ENCODE measurements around the gene MED27. TPM values are rescaled to one million over a fixed set of nuclear protein-coding genes. Genes with fewer than 3 reads are reported as not detected.

The MED27 gene
- total RNA-seq = 10 to 100 TPM; 13.0 to 16.3 (median 14.4) TPM
- long read RNA-seq, donor 1, transcript MED27-201 (8 exons, 1,431 nt) = major isoform, 8 of 12 reads
- long read RNA-seq, donor 1, partial matches to known transcripts = 2 of 12 reads
- long read RNA-seq, donor 1, other reads (novel, unspliced or antisense) = 2 of 12 reads
- long read RNA-seq, donor 2, transcript MED27-201 (8 exons, 1,431 nt) = major isoform, 8 of 12 reads
- long read RNA-seq, donor 2, partial matches to known transcripts = 2 of 12 reads
- long read RNA-seq, donor 2, other reads (novel, unspliced or antisense) = 1 of 12 reads

- Histone ChIP-seq H3K9me3 (no peaks in the 10 kb centered on the region), H3K4me1 (ENCODE audit: low read depth) (peaks cover 15% of the 10 kb centered on the region), H3K36me3 (ENCODE audit: low read depth) (no peaks in the 10 kb centered on the region), H3K4me3 (peak within 1 kb of the TSS; percentile 81)
- peak; percentile 99 for ATAC-seq
- TF ChIP-seq CTCF (IDR thresholded peaks at IDR 0.05) = no peak
- peak; percentile 92 to 98 (median 94) for DNase-seq
- intact Hi-C loops (cut with DNase I, micrococcal nuclease) = no loop called here
Observed at GRCh38 chr9:132079391-132080091, at the start of gene MED27. Gene MED27, minus strand, starts transcription at chr9:132079867. Its CDS starts 23 bp downstream, at chr9:132079844.

- intact Hi-C loops (cut with DNase I, micrococcal nuclease) = no loop called here
- no peak for DNase-seq
- no peak overlapping the region for H3K4me3 ChIP-seq
- H3K36me3 ChIP-seq (ENCODE audit: low read depth) = no peaks in the 10 kb centered on the region
- no peak for TF ChIP-seq CTCF (IDR thresholded peaks at IDR 0.05)
- H3K9me3 ChIP-seq = no peaks in the 10 kb centered on the region
- no peak for ATAC-seq
- no peaks in the 10 kb centered on the region for H3K4me1 ChIP-seq (ENCODE audit: low read depth)
Observed at GRCh38 chr9:132127888-132128534, 48.3 kb upstream of the MED27 start.

- ATAC-seq (no peak), DNase-seq (no peak)
- intact Hi-C loops (cut with DNase I, micrococcal nuclease) = no loop called here
- TF ChIP-seq CTCF (IDR thresholded peaks at IDR 0.05) = no peak
- H3K36me3 ChIP-seq (ENCODE audit: low read depth) = no peaks in the 10 kb centered on the region
- H3K9me3 ChIP-seq = no peaks in the 10 kb centered on the region
- H3K4me1 ChIP-seq (ENCODE audit: low read depth) = no peaks in the 10 kb centered on the region
- H3K4me3 ChIP-seq = no peak overlapping the region
Observed at GRCh38 chr9:132126680-132127236, 47.1 kb upstream of the MED27 start.

- no peak for TF ChIP-seq CTCF (IDR thresholded peaks at IDR 0.05)
- no peak for DNase-seq
- H3K4me3 ChIP-seq = no peak overlapping the region
- H3K9me3 ChIP-seq = no peaks in the 10 kb centered on the region
- intact Hi-C loops (cut with DNase I, micrococcal nuclease) = no loop called here
- ATAC-seq = no peak
- no peaks in the 10 kb centered on the region for H3K36me3 ChIP-seq (ENCODE audit: low read depth)
- H3K4me1 ChIP-seq (ENCODE audit: low read depth) = no peaks in the 10 kb centered on the region
Observed at GRCh38 chr9:132125944-132126679, 46.4 kb upstream of the MED27 start.

GRCh38 chr9:132125361-132125760 is 45.7 kb upstream of the MED27 start:
- ATAC-seq (no peak), DNase-seq (no peak)
- H3K36me3 ChIP-seq (ENCODE audit: low read depth) = no peaks in the 10 kb centered on the region
- no peaks in the 10 kb centered on the region for H3K9me3 ChIP-seq
- H3K4me3 ChIP-seq = no peak overlapping the region
- TF ChIP-seq CTCF (IDR thresholded peaks at IDR 0.05) = no peak
- H3K4me1 ChIP-seq (ENCODE audit: low read depth) = no peaks in the 10 kb centered on the region
- intact Hi-C loops (cut with DNase I, micrococcal nuclease) = no loop called here

Data from mucosa of descending colon (tissue), 3 donors.